ENCODE data around the gene MACROD2. TPM values are rescaled to one million over a fixed set of nuclear protein-coding genes. Genes with fewer than 3 reads are reported as not detected.

The MACROD2 gene
- total RNA-seq, 1 experiment from 2014 or later: 3.7 TPM

DNA sequence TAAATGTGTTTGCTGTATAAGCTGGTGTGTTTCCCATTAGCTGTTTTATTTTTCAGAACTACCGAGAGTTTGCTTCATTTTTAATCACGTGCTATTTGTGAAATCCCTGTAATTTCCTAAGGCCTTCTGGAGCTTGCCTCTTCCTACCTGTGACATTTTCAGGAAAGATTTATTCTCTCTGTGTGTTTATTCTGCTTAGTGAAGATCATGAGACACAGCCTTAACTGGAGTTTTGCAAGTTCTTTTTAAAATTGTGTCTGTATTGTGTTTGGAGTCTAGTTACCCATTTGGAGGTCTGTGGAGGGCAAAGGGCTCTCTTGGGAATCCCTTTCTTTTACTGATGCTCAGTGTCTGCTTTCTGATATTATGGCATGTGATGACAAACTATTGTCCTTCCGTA is 701.2 kb downstream of the MACROD2 start (continued):
- TF ChIP-seq ZBTB33 (IDR thresholded peaks at IDR 0.05; ENCODE audit: extremely low read depth, insufficient replicate concordance, low read length) (no peak), SRF (IDR thresholded peaks at IDR 0.05; ENCODE audit: low read depth) (no peak), POLR2A (IDR thresholded peaks at IDR 0.05; ENCODE audit: borderline replicate concordance, extremely low read depth, insufficient read depth, insufficient read length) (no peak), YY1 (IDR thresholded peaks at IDR 0.05; ENCODE audit: extremely low read depth, insufficient replicate concordance, low read depth, low read length) (no peak), ELF1 (IDR thresholded peaks at IDR 0.05; ENCODE audit: borderline replicate concordance, low read depth) (no peak), MAX (IDR thresholded peaks at IDR 0.05) (no peak), SIN3A (IDR thresholded peaks at IDR 0.05; ENCODE audit: low read depth) (no peak), SP1 (IDR thresholded peaks at IDR 0.05; ENCODE audit: low read depth) (no peak)

GRCh38 chr20:14696937-14697336 is 701.6 kb downstream of the MACROD2 start:
- H3K4me2 ChIP-seq (ENCODE audit: low read length): no peak overlapping the region
- CTCF ChIA-PET: no interaction called here
- no TSS peak for BruUV-seq (replicated peaks)
- H3K36me3 ChIP-seq (ENCODE audit: control insufficient read depth in 1 of 2, insufficient read depth in 2 of 2, low read length in 2 of 2): no peaks in the 10 kb centered on the region
- intact Hi-C loops (cut with micrococcal nuclease): no loop called here
- H3K79me2 ChIP-seq (ENCODE audit: insufficient read depth, low read length): no peaks in the 10 kb centered on the region
- RAD21 ChIA-PET (ENCODE audit: low non-redundant PET in 1 of 2, low total read pairs in 2 of 2, uncharacterized antibody in 2 of 2, unreplicated experiment in 2 of 2): no interaction called here
- no peak overlapping the region for H2AFZ ChIP-seq (ENCODE audit: low read depth, low read length, poor library complexity, severe bottlenecking)
- DNase-seq (ENCODE audit: low read depth, low spot score) (no peak), ATAC-seq (no peak)
- H3K27ac ChIP-seq (ENCODE audit: low read depth, low read length): no peak overlapping the region
- H3K9me2 ChIP-seq (ENCODE audit: insufficient read depth): no peaks in the 10 kb centered on the region
- no peaks in the 10 kb centered on the region for H4K20me1 ChIP-seq (ENCODE audit: insufficient read depth)
- H3K27me3 ChIP-seq (ENCODE audit: insufficient read depth, low read length): no peaks in the 10 kb centered on the region
- H3K9me3 ChIP-seq (ENCODE audit: control insufficient read depth in 1 of 2, insufficient read depth in 1 of 2, low read depth in 1 of 2, low read length in 2 of 2): no peaks in the 10 kb centered on the region
- no peak for TF ChIP-seq EGR1 (IDR thresholded peaks at IDR 0.05; ENCODE audit: low read depth)
- H3K4me3 ChIP-seq (replicated peaks in 1 of 2; ENCODE audit: low read depth in 1 of 2, low read length in 2 of 2): no peak overlapping the region
- no peaks in the 10 kb centered on the region for H3K4me1 ChIP-seq (ENCODE audit: control insufficient read depth in 1 of 2, insufficient read depth in 2 of 2, low read length in 2 of 2)
- POLR2A ChIA-PET: no interaction called here
- H3K9ac ChIP-seq (ENCODE audit: low read length): no peak overlapping the region

All from HCT116 (cell line).